Liver (tissue), 9 donors: ENCODE results near the gene C19orf67. TPM values are rescaled to one million over a fixed set of nuclear protein-coding genes. Genes with fewer than 3 reads are reported as not detected.
A peak's percentile ranks its signal among the peaks of the same experiment; 100 is the strongest.

ENCODE experiments used
- DNase-seq: peaks from one replicate; pipeline ENCODE4 v3.0.0-alpha.2; 2017; ENCODE audit warnings: low spot score
- H3K27ac ChIP-seq, 2 donors: one replicate each; pipeline ENCODE4 v1.7.0; 2013; ENCODE audit warnings: inconsistent platforms in 2 of 2, low read length in 2 of 2, control low read depth in 1 of 2, low read depth in 1 of 2, mild to moderate bottlenecking in 1 of 2
- H3K27me3 ChIP-seq, 4 donors: one replicate each; pipeline versions ENCODE4 v1.6.1 to v1.7.0; 2013; ENCODE audit warnings: low read length in 3 of 4, inconsistent platforms in 1 of 4, mild to moderate bottlenecking in 1 of 4, moderate library complexity in 1 of 4; ENCODE audit not compliant: control insufficient read depth in 4 of 4, insufficient read depth in 4 of 4
- H3K36me3 ChIP-seq, 4 donors: one replicate each; pipeline versions ENCODE4 v1.6.1 to v1.7.0; 2013; ENCODE audit warnings: low read length in 3 of 4, mild to moderate bottlenecking in 3 of 4, low read depth in 1 of 4, moderate library complexity in 1 of 4; ENCODE audit not compliant: control insufficient read depth in 4 of 4, insufficient read depth in 3 of 4
- H3K4me1 ChIP-seq, 4 donors: one replicate each; pipeline versions ENCODE4 v1.6.1 to v1.7.0; 2013; ENCODE audit warnings: low read length in 3 of 4, mild to moderate bottlenecking in 3 of 4, moderate library complexity in 1 of 4; ENCODE audit not compliant: control insufficient read depth in 4 of 4, insufficient read depth in 4 of 4
- H3K4me3 ChIP-seq, 3 donors: one replicate each; pipeline versions ENCODE4 v1.6.1 to v1.7.0; 2013; ENCODE audit warnings: low read length in 3 of 3, control low read depth in 1 of 3, low read depth in 1 of 3, mild to moderate bottlenecking in 1 of 3
- H3K9ac ChIP-seq, 2 donors: one replicate each; pipeline ENCODE4 v1.7.0; 2013; ENCODE audit warnings: low read length in 2 of 2, mild to moderate bottlenecking in 2 of 2, moderate library complexity in 2 of 2, control low read depth in 1 of 2, low read depth in 1 of 2
- H3K9me3 ChIP-seq, 4 donors: one replicate each; pipeline versions ENCODE4 v1.6.1 to v1.7.0; 2013; ENCODE audit warnings: low read length in 3 of 4; ENCODE audit not compliant: control insufficient read depth in 4 of 4
- ATF3 ChIP-seq: IDR thresholded peaks from 2 replicates; pipeline ENCODE4 v1.6.1; 2016; ENCODE audit warnings: antibody characterized with exemption
- EGR1 ChIP-seq, 2 donors: IDR thresholded peaks; 2 replicates each; pipeline ENCODE4 v1.6.1; 2016 to 2018; ENCODE audit warnings: antibody characterized with exemption in 2 of 2, low read depth in 2 of 2
- FOXA1 ChIP-seq: IDR thresholded peaks from 2 replicates; pipeline ENCODE4 v1.6.1; 2016; ENCODE audit warnings: antibody characterized with exemption
- FOXA2 ChIP-seq: IDR thresholded peaks from 2 replicates; pipeline ENCODE4 v1.6.1; 2016; ENCODE audit warnings: antibody characterized with exemption
- GABPA ChIP-seq, 2 donors: IDR thresholded peaks in 1 of 2; conservative IDR thresholded peaks in 1 of 2; 2 replicates each; pipeline ENCODE4 v1.6.1; 2016; ENCODE audit warnings: antibody characterized with exemption in 2 of 2, mild to moderate bottlenecking in 1 of 2, moderate library complexity in 1 of 2
- HNF4A ChIP-seq, 2 donors: conservative IDR thresholded peaks; 2 replicates each; pipeline ENCODE4 v1.6.1; 2016; ENCODE audit warnings: antibody characterized with exemption in 2 of 2, mild to moderate bottlenecking in 2 of 2
- HNF4G ChIP-seq: IDR thresholded peaks from 2 replicates; pipeline ENCODE4 v1.6.1; 2016; ENCODE audit warnings: antibody characterized with exemption
- JUND ChIP-seq, 2 donors: IDR thresholded peaks; 2 replicates each; pipeline ENCODE4 v1.6.1; 2016; ENCODE audit warnings: antibody characterized with exemption in 2 of 2
- NR2F2 ChIP-seq: IDR thresholded peaks from 2 replicates; pipeline ENCODE4 v1.6.1; 2016; ENCODE audit warnings: antibody characterized with exemption
- RAD21 ChIP-seq, 2 donors: IDR thresholded peaks; 2 replicates each; pipeline ENCODE4 v1.6.1; 2016; ENCODE audit warnings: antibody characterized with exemption in 2 of 2, mild to moderate bottlenecking in 2 of 2
- RXRA ChIP-seq, 2 donors: IDR thresholded peaks; 2 replicates each; pipeline ENCODE4 v1.6.1; 2017 to 2018; ENCODE audit warnings: antibody characterized with exemption in 2 of 2, mild to moderate bottlenecking in 1 of 2
- SP1 ChIP-seq: IDR thresholded peaks from 2 replicates; pipeline ENCODE4 v1.6.1; 2018; ENCODE audit warnings: antibody characterized with exemption, mild to moderate bottlenecking
- TAF1 ChIP-seq: conservative IDR thresholded peaks from 2 replicates; pipeline ENCODE4 v1.6.1; 2016; ENCODE audit warnings: antibody characterized with exemption, mild to moderate bottlenecking
- YY1 ChIP-seq: IDR thresholded peaks from 2 replicates; pipeline ENCODE4 v1.6.1; 2016; ENCODE audit warnings: antibody characterized with exemption, mild to moderate bottlenecking
- ZBTB33 ChIP-seq: IDR thresholded peaks from 2 replicates; pipeline ENCODE4 v1.6.1; 2016; ENCODE audit warnings: antibody characterized with exemption
- WGBS: extraction: QIAGEN DNeasy Blood & Tissue Kit; methylation state at CpG from one replicate; pipeline ENCODE4 v1.1.7; 2013; 5-methylcytosine and 5-hydroxymethylcytosine counted together
- polyA plus RNA-seq, 2 donors: library from polyadenylated mRNA; stranded (reverse) in 1 of 2; unstranded in 1 of 2; fragments of 200-250 nt in 1 of 2; fragments of >200 nt in 1 of 2; fragmentation: Nextera tagmentation in 1 of 2; extraction: Ambion mirVana in 1 of 2; gene quantifications; one replicate each; pipeline versions ENCODE4 v1.2.1 to v1.2.3, GENCODE V29; 2013 to 2015
- total RNA-seq, 2 donors: library from RNA; depleted of rRNA; stranded (reverse); fragments of >200 nt; gene quantifications; one replicate each; pipeline ENCODE4 v1.2.3, GENCODE V29; 2014
- TF ChIP-seq, protein P1 (sequence below): IDR thresholded peaks from 2 replicates; pipeline ENCODE4 v1.6.1; 2016; ENCODE audit warnings: antibody characterized with exemption
- TF ChIP-seq, protein P2 (sequence below): IDR thresholded peaks from 2 replicates; pipeline ENCODE4 v1.6.1; 2016; ENCODE audit warnings: antibody characterized with exemption, mild to moderate bottlenecking
- TF ChIP-seq, protein P3 (sequence below): fragments of 150-350 bp; IDR thresholded peaks from 2 replicates; pipeline ENCODE4 v1.5.1; 2017; ENCODE audit warnings: improper control_type of control experiment, low read depth, low read length; ENCODE audit not compliant: missing input control
- donor health status: healthy.
- donor health status: healthy.
- donor health status: healthy.
- donor health status: healthy.
- donor health status: healthy.

The C19orf67 gene
- total and polyA plus RNA-seq, 4 donors = 0.25 TPM; not detected in 3

DNA sequence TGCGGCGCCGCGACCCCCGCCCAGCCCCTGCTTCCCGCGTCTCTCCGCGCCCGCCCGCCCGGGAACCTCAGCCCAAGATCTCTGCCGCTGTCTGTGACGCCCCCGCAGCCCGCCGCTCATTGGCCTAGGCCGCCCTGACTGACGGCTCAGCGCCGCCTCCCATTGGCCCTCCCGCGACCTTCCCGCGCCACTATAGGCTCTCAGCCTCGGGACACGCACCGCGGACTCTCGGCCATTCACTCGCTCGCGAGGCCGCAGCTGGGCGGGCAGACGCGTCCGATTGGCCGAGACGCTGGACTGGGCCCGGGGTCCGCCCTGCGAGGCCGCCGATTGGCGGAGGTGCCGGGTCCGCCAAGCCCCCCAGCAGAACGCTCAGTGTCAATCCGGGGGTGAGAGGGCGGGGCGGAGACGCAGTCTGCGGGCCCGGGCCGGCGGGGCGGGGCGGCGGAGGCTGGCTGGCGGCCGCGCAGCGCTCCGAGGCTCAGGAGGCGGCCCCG lies 32.1 kb upstream of the C19orf67 start, which contains the start of gene PRKACA:
Gene PRKACA, minus strand, starts transcription at position 95 of the 497 bp plus-strand sequence. CDS start 215 bp downstream, outside the sequence.
- peak; percentile 97 for DNase-seq
- Histone ChIP-seq H3K36me3 (no peaks in the 10 kb centered on the region), H3K27ac (peak within 1 kb of the TSS; percentile 93 to 100), H3K9me3 (no peaks in the 10 kb centered on the region), H3K4me1 (peaks cover 8 to 57% (median 50%) of the 10 kb centered on the region in 4 donors), H3K4me3 (peak within 1 kb of the TSS; percentile 62 to 90 (median 88)), H3K27me3 (no peaks in the 10 kb centered on the region), H3K9ac (peak within 1 kb of the TSS; percentile 73 to 93)
- under 1% methylated on average over 67 of the region's 67 CpGs for WGBS
- no peak for TF ChIP-seq ATF3
- peak; percentile 95 to 98 for TF ChIP-seq EGR1 (IDR thresholded peaks at IDR 0.05; ENCODE audit: low read depth in 2 of 2)
- TF ChIP-seq, protein P1, sequence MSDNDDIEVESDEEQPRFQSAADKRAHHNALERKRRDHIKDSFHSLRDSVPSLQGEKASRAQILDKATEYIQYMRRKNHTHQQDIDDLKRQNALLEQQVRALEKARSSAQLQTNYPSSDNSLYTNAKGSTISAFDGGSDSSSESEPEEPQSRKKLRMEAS = no peak
- TF ChIP-seq, protein P2, sequence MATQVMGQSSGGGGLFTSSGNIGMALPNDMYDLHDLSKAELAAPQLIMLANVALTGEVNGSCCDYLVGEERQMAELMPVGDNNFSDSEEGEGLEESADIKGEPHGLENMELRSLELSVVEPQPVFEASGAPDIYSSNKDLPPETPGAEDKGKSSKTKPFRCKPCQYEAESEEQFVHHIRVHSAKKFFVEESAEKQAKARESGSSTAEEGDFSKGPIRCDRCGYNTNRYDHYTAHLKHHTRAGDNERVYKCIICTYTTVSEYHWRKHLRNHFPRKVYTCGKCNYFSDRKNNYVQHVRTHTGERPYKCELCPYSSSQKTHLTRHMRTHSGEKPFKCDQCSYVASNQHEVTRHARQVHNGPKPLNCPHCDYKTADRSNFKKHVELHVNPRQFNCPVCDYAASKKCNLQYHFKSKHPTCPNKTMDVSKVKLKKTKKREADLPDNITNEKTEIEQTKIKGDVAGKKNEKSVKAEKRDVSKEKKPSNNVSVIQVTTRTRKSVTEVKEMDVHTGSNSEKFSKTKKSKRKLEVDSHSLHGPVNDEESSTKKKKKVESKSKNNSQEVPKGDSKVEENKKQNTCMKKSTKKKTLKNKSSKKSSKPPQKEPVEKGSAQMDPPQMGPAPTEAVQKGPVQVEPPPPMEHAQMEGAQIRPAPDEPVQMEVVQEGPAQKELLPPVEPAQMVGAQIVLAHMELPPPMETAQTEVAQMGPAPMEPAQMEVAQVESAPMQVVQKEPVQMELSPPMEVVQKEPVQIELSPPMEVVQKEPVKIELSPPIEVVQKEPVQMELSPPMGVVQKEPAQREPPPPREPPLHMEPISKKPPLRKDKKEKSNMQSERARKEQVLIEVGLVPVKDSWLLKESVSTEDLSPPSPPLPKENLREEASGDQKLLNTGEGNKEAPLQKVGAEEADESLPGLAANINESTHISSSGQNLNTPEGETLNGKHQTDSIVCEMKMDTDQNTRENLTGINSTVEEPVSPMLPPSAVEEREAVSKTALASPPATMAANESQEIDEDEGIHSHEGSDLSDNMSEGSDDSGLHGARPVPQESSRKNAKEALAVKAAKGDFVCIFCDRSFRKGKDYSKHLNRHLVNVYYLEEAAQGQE = no peak
- no peak for TF ChIP-seq RAD21 (IDR thresholded peaks at IDR 0.05)
- no peak for TF ChIP-seq HNF4G
- TF ChIP-seq SP1 = peak; percentile 94
- TF ChIP-seq FOXA1 = no peak
- peak in 1 of 2 donors; percentile 49 for TF ChIP-seq RXRA (IDR thresholded peaks at IDR 0.05)
- no peak for TF ChIP-seq TAF1
- TF ChIP-seq ZBTB33 = no peak
- peak in 1 of 2 donors; percentile 28 for TF ChIP-seq HNF4A (conservative IDR thresholded peaks at IDR 0.05)
- no peak for TF ChIP-seq YY1
- no peak for TF ChIP-seq JUND (IDR thresholded peaks at IDR 0.05)
- TF ChIP-seq, protein P3, sequence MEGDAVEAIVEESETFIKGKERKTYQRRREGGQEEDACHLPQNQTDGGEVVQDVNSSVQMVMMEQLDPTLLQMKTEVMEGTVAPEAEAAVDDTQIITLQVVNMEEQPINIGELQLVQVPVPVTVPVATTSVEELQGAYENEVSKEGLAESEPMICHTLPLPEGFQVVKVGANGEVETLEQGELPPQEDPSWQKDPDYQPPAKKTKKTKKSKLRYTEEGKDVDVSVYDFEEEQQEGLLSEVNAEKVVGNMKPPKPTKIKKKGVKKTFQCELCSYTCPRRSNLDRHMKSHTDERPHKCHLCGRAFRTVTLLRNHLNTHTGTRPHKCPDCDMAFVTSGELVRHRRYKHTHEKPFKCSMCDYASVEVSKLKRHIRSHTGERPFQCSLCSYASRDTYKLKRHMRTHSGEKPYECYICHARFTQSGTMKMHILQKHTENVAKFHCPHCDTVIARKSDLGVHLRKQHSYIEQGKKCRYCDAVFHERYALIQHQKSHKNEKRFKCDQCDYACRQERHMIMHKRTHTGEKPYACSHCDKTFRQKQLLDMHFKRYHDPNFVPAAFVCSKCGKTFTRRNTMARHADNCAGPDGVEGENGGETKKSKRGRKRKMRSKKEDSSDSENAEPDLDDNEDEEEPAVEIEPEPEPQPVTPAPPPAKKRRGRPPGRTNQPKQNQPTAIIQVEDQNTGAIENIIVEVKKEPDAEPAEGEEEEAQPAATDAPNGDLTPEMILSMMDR = no peak
- TF ChIP-seq GABPA (IDR thresholded peaks at IDR 0.05 in 1 of 2, conservative IDR thresholded peaks at IDR 0.05 in 1 of 2) = peak in 1 of 2 donors; percentile 8
- no peak for TF ChIP-seq NR2F2
- TF ChIP-seq FOXA2 = no peak
